GM19452 (cell line): ENCODE measurements around the gene ARHGAP33.
"Not testable (repeated sequence)": the region's sequence is repeated elsewhere in the genome, so short reads cannot be mapped to it uniquely, and the experiment has no call there.

Source experiments
- ATAC-seq: cut with Tn5 transposase; IDR thresholded peaks from one replicate; pipeline ENCODE4 v1.9.1; 2021; ENCODE audit not compliant: unreplicated experiment

Gene ARHGAP33

GRCh38 chr19:35754370-35755130 lies 20.8 kb upstream of the ARHGAP33 start:
- ATAC-seq: no peak

GRCh38 chr19:35755131-35755549 lies 20.2 kb upstream of the ARHGAP33 start:
- no peak for ATAC-seq

GRCh38 chr19:35755550-35756376 lies 19.6 kb upstream of the ARHGAP33 start:
- ATAC-seq: no peak

GRCh38 chr19:35756377-35757230 lies 18.8 kb upstream of the ARHGAP33 start, which contains the start of gene HSPB6:
Gene HSPB6 (minus strand): TSS chr19:35757029. CDS start chr19:35757008, 21 bp downstream.
- ATAC-seq: no peak

- no peak for ATAC-seq
Measured at GRCh38 chr19:35757231-35757748, 18.1 kb upstream of the ARHGAP33 start.

- peak; percentile 95 for ATAC-seq
Measured at GRCh38 chr19:35757749-35758608, 17.4 kb upstream of the ARHGAP33 start, which contains the start of gene PROSER3. Gene PROSER3 (plus strand): TSS chr19:35758176. CDS start chr19:35758216, 40 bp downstream.

- no peak for ATAC-seq
Measured at GRCh38 chr19:35759697-35760096, 15.7 kb upstream of the ARHGAP33 start.

GRCh38 chr19:35760711-35761349 lies 14.5 kb upstream of the ARHGAP33 start:
- no peak for ATAC-seq

- ATAC-seq: no peak
Measured at GRCh38 chr19:35764432-35765315, 10.7 kb upstream of the ARHGAP33 start.

- no peak for ATAC-seq
Measured at GRCh38 chr19:35766571-35767104, 8.7 kb upstream of the ARHGAP33 start.

GRCh38 chr19:35767288-35768081 lies 7.9 kb upstream of the ARHGAP33 start:
- no peak for ATAC-seq

GRCh38 chr19:35768082-35768421 lies 7.3 kb upstream of the ARHGAP33 start:
- ATAC-seq: no peak

GRCh38 chr19:35772362-35772761 lies 3.0 kb upstream of the ARHGAP33 start:
- ATAC-seq: not testable (repeated sequence)

- no peak for ATAC-seq
Measured at GRCh38 chr19:35773020-35773806, 2.2 kb upstream of the ARHGAP33 start.

- no peak for ATAC-seq
Measured at GRCh38 chr19:35774274-35775045, 904 bp upstream of the ARHGAP33 start.

- no peak for ATAC-seq
Measured at GRCh38 chr19:35775046-35775297, 392 bp upstream of the ARHGAP33 start.
